HCT116 (cell line): ENCODE measurements around the gene MRPL1. TPM values are rescaled to one million over a fixed set of nuclear protein-coding genes. Genes with fewer than 3 reads are reported as not detected.

Experiments
- ATAC-seq: fragments of 200-7000 bp; cut with Tn5 transposase; 2 replicates; pipeline ENCODE4 v1.9.1; 2020; ENCODE audit warnings: mild to moderate bottlenecking, moderate library complexity
- BruUV-seq: library from RNA; stranded (reverse); fragments of 400-500 nt; replicated peaks from 2 replicates; lab custom pipeline; 2021; lab: Mats Ljungman, UMichigan
- CTCF ChIA-PET: fragments of 300-600 bp; sonication (Branson Sonifier 250); formaldehyde crosslinking; loops from one replicate; lab custom pipeline; 2021; ENCODE audit warnings: antibody characterized with exemption; lab: Charles Lee
- POLR2A ChIA-PET: fragments of 300-600, 350-600 bp; sonication (Branson Sonifier 250); formaldehyde crosslinking; loops from one replicate; lab custom pipeline; 2021; ENCODE audit warnings: antibody characterized with exemption; lab: Charles Lee
- RAD21 ChIA-PET, 2 experiments: fragments of 300-600 bp; sonication (Branson Sonifier 250); formaldehyde crosslinking; loops; one replicate each; lab custom pipeline; 2023; ENCODE audit warnings: low total read pairs in 2 of 2; ENCODE audit not compliant: uncharacterized antibody in 2 of 2, unreplicated experiment in 2 of 2, low non-redundant PET in 1 of 2; lab: Charles Lee
- DNase-seq: peaks from one replicate; pipeline ENCODE4 v3.0.0-alpha.2; 2010; ENCODE audit warnings: low read depth, low spot score
- H2AFZ ChIP-seq: fragments of 200-600 bp; shearing (Covaris generic), sonication (generic); 2 replicates; pipeline ENCODE4 v1.6.1; 2017; ENCODE audit warnings: low read depth, mixed run types, mixed read lengths, antibody characterized with exemption, low read length; ENCODE audit not compliant: poor library complexity, severe bottlenecking
- H3K27ac ChIP-seq: 2 replicates; pipeline ENCODE4 v1.5.1; 2012; ENCODE audit warnings: low read depth, low read length
- H3K27me3 ChIP-seq: fragments of 200-600 bp; sonication (generic); 2 replicates; pipeline ENCODE4 v1.6.1; 2016; ENCODE audit warnings: mixed run types, low read length, mixed read lengths; ENCODE audit not compliant: insufficient read depth
- H3K36me3 ChIP-seq, 2 experiments: fragments of 200-500 bp in 1 of 2; fragments of 200-600 bp in 1 of 2; sonication (Bioruptor generic) in 1 of 2; sonication (generic) in 1 of 2; 2 replicates each; pipeline versions ENCODE4 v1.5.1 to v1.6.1; 2014 to 2016; ENCODE audit warnings: low read length in 2 of 2, inconsistent platforms in 1 of 2, mixed read lengths in 1 of 2, mixed run types in 1 of 2; ENCODE audit not compliant: insufficient read depth in 2 of 2, control insufficient read depth in 1 of 2
- H3K4me1 ChIP-seq, 2 experiments: fragments of 200-600 bp in 1 of 2; sonication (generic) in 1 of 2; 2 replicates each; pipeline versions ENCODE4 v1.5.1 to v1.6.1; 2012 to 2017; ENCODE audit warnings: low read length in 2 of 2, inconsistent platforms in 1 of 2, mild to moderate bottlenecking in 1 of 2, mixed read lengths in 1 of 2, mixed run types in 1 of 2, moderate library complexity in 1 of 2; ENCODE audit not compliant: insufficient read depth in 2 of 2, control insufficient read depth in 1 of 2
- H3K4me2 ChIP-seq: fragments of 200-600 bp; sonication (generic); 2 replicates; pipeline ENCODE4 v1.6.1; 2017; ENCODE audit warnings: mixed run types, low read length, mixed read lengths
- H3K4me3 ChIP-seq, 2 experiments: fragments of 200-600 bp in 1 of 2; sonication (generic) in 1 of 2; replicated peaks in 1 of 2; 2 replicates each; pipeline ENCODE4 v1.5.1; 2011 to 2016; ENCODE audit warnings: low read length in 2 of 2, control low read depth in 1 of 2, low read depth in 1 of 2, mild to moderate bottlenecking in 1 of 2, mixed read lengths in 1 of 2, mixed run types in 1 of 2
- H3K79me2 ChIP-seq: fragments of 200-600 bp; sonication (generic); 2 replicates; pipeline ENCODE4 v1.6.1; 2017; ENCODE audit warnings: mild to moderate bottlenecking, mixed run types, low read length, moderate library complexity, mixed read lengths; ENCODE audit not compliant: insufficient read depth
- H3K9ac ChIP-seq: fragments of 200-600 bp; sonication (generic); 2 replicates; pipeline ENCODE4 v1.6.1; 2016; ENCODE audit warnings: low read length, mixed read lengths
- H3K9me2 ChIP-seq: fragments of 200-600 bp; sonication (generic), shearing (Covaris generic); 2 replicates; pipeline ENCODE4 v1.6.1; 2017; ENCODE audit warnings: mixed run types, mild to moderate bottlenecking, moderate library complexity; ENCODE audit not compliant: insufficient read depth
- H3K9me3 ChIP-seq, 2 experiments: fragments of 200-500 bp in 1 of 2; fragments of 200-600 bp in 1 of 2; sonication (Bioruptor generic) in 1 of 2; sonication (generic) in 1 of 2; 2 replicates each; pipeline ENCODE4 v1.6.1; 2014 to 2017; ENCODE audit warnings: low read length in 2 of 2, mixed read lengths in 2 of 2, inconsistent platforms in 1 of 2, low read depth in 1 of 2, mild to moderate bottlenecking in 1 of 2, mixed run types in 1 of 2, moderate library complexity in 1 of 2; ENCODE audit not compliant: control insufficient read depth in 1 of 2, insufficient read depth in 1 of 2
- H4K20me1 ChIP-seq: fragments of 200-600 bp; sonication (generic), shearing (Covaris generic); 2 replicates; pipeline ENCODE4 v1.6.1; 2017; ENCODE audit warnings: mixed run types, mild to moderate bottlenecking, moderate library complexity; ENCODE audit not compliant: insufficient read depth
- CEBPB ChIP-seq: IDR thresholded peaks from 2 replicates; pipeline ENCODE4 v1.6.1; 2012; ENCODE audit warnings: low read depth
- CTCF ChIP-seq, 3 experiments: fragments of 200-600 bp in 1 of 3; sonication (generic) in 1 of 3; IDR thresholded peaks in 2 of 3; conservative IDR thresholded peaks in 1 of 3; 2 replicates each; pipeline ENCODE4 v1.5.1; 2012 to 2017; ENCODE audit warnings: low read depth in 2 of 3, low read length in 2 of 3, antibody characterized with exemption in 1 of 3, borderline replicate concordance in 1 of 3, control low read depth in 1 of 3, mild to moderate bottlenecking in 1 of 3, mixed read lengths in 1 of 3, mixed run types in 1 of 3, moderate library complexity in 1 of 3; ENCODE audit not compliant: insufficient read depth in 1 of 3
- EZH2phosphoT487 ChIP-seq: fragments of 200-600 bp; IDR thresholded peaks from 2 replicates; pipeline ENCODE4 v1.6.1; 2018; ENCODE audit warnings: antibody characterized with exemption, borderline replicate concordance
- POLR2A ChIP-seq: IDR thresholded peaks from 2 replicates; pipeline ENCODE4 v1.7.0; 2011; ENCODE audit warnings: borderline replicate concordance; ENCODE audit not compliant: insufficient read depth, insufficient read length; ENCODE audit errors: extremely low read depth
- POLR2AphosphoS5 ChIP-seq: IDR thresholded peaks from 2 replicates; pipeline ENCODE4 v1.6.1; 2011; ENCODE audit warnings: mild to moderate bottlenecking, low read depth, low read length, moderate library complexity
- RAD21 ChIP-seq: IDR thresholded peaks from 2 replicates; pipeline ENCODE4 v1.6.1; 2012; ENCODE audit warnings: low read depth, mild to moderate bottlenecking
- REST ChIP-seq: IDR thresholded peaks from 2 replicates; pipeline ENCODE4 v1.6.1; 2012; ENCODE audit warnings: low read depth
- SIN3A ChIP-seq: IDR thresholded peaks from 2 replicates; pipeline ENCODE4 v1.6.1; 2012; ENCODE audit warnings: low read depth
- SP1 ChIP-seq: IDR thresholded peaks from 2 replicates; pipeline ENCODE4 v1.6.1; 2012; ENCODE audit warnings: low read depth
- SRF ChIP-seq: IDR thresholded peaks from 2 replicates; pipeline ENCODE4 v1.6.1; 2012; ENCODE audit warnings: low read depth
- YY1 ChIP-seq: IDR thresholded peaks from 2 replicates; pipeline ENCODE4 v1.6.1; 2011; ENCODE audit warnings: low read length, low read depth, moderate library complexity, mild to moderate bottlenecking; ENCODE audit not compliant: insufficient replicate concordance; ENCODE audit errors: extremely low read depth
- ZBTB33 ChIP-seq: IDR thresholded peaks from 2 replicates; pipeline ENCODE4 v1.6.1; 2011; ENCODE audit warnings: mild to moderate bottlenecking, low read length, moderate library complexity; ENCODE audit not compliant: insufficient replicate concordance; ENCODE audit errors: extremely low read depth
- ZNF274 ChIP-seq: fragments of 200-500 bp; sonication (Bioruptor generic); IDR thresholded peaks from 2 replicates; pipeline ENCODE4 v1.6.1; 2014; ENCODE audit warnings: mild to moderate bottlenecking, low read depth, low read length, inconsistent platforms
- intact Hi-C: fragments of 100-400 bp; cut with micrococcal nuclease; formaldehyde crosslinking; loops from 2 replicates; pipeline ENCODE4 v1.10.0; 2022
- total RNA-seq: library from RNA; stranded (reverse); gene quantifications from one replicate; pipeline ENCODE4 v1.2.1, GENCODE V29; 2021; ENCODE audit not compliant: unreplicated experiment

The MRPL1 gene
- total RNA-seq, 1 experiment from 2014 or later, result 54.9 TPM

- no peak for TF ChIP-seq CTCF (IDR thresholded peaks at IDR 0.05 in 2 of 3, conservative IDR thresholded peaks at IDR 0.05 in 1 of 3; ENCODE audit: borderline replicate concordance in 1 of 3, insufficient read depth in 1 of 3, low read depth in 2 of 3, low read length in 2 of 3)
Measured at GRCh38 chr4:77819843-77820648, 42.6 kb upstream of the MRPL1 start (continued).

GRCh38 chr4:77820649-77821561 is 41.7 kb upstream of the MRPL1 start:
- POLR2A ChIA-PET, result interaction anchor here (1.9 kb wide), 1 partner anchor 41 kb away, joined by 8 read pairs; the partner anchor contains the start of gene MRPL1
- CTCF ChIA-PET, result interaction anchor here (0.7 to 1.0 kb wide), 3 partner anchors 9 to 41 kb away, joined by 3 to 4 read pairs (median 3); partner anchors contain the start of gene MRPL1
- no peak for TF ChIP-seq CEBPB
- TF ChIP-seq YY1, result no peak
- no peak for TF ChIP-seq ZBTB33
- no peak for TF ChIP-seq SIN3A
- no peak for TF ChIP-seq SRF
- no peak for TF ChIP-seq POLR2AphosphoS5
- no peak for TF ChIP-seq SP1
- no peak for TF ChIP-seq RAD21
- TF ChIP-seq EZH2phosphoT487, result no peak
- no peak for TF ChIP-seq ZNF274
- TF ChIP-seq REST, result no peak
- TF ChIP-seq POLR2A, result no peak

More at GRCh38 chr4:77820649-77821561, 41.7 kb upstream of the MRPL1 start:
- no peaks in the 10 kb centered on the region for H3K9me3 ChIP-seq
- RAD21 ChIA-PET, result interaction anchor here (0.9 to 1.1 kb wide), 2 partner anchors 42 to 236 kb away, joined by 3 read pairs; partner anchors contain the start of genes FRAS1 (in 1 of the 2) and MRPL1 (in 1 of the 2)
- peaks cover 31% of the 10 kb centered on the region for H3K79me2 ChIP-seq
- ATAC-seq, result no peak
- peaks cover 12 to 17% of the 10 kb centered on the region in 2 experiments for H3K4me1 ChIP-seq
- H3K36me3 ChIP-seq, result no peaks in the 10 kb centered on the region
- H2AFZ ChIP-seq, result peak overlapping the region; percentile 58
- no peaks in the 10 kb centered on the region for H3K9me2 ChIP-seq
- H3K27ac ChIP-seq, result peak overlapping the region; percentile 93
- peak overlapping the region; percentile 89 to 94 for H3K4me3 ChIP-seq
- intact Hi-C loops, result loop anchor here (1.0 kb wide), 1 partner anchor 41 kb away; the partner anchor contains the start of gene MRPL1
- DNase-seq, result no peak
- peak overlapping the region; percentile 81 for H3K9ac ChIP-seq
- H3K4me2 ChIP-seq, result peak overlapping the region; percentile 88
- H3K27me3 ChIP-seq, result no peaks in the 10 kb centered on the region
- TSS peak; percentile 94 for BruUV-seq
- H4K20me1 ChIP-seq, result no peaks in the 10 kb centered on the region
